Coronary artery (tissue), 2 donors: Measurements from ENCODE around the gene KCTD21.
"Not testable (repeated sequence)": the region's sequence is repeated elsewhere in the genome, so short reads cannot be mapped to it uniquely, and the experiment has no call there.

Experiments
- DNase-seq: peaks from one replicate; pipeline ENCODE4 v3.0.0-alpha.2; 2017; ENCODE audit warnings: low spot score
- H3K27ac ChIP-seq, 2 donors: fragments of 200-600 bp; sonication (generic); one replicate each; pipeline ENCODE4 v1.5.1; 2016 to 2019
- H3K4me3 ChIP-seq: fragments of 200-600 bp; sonication (generic); 2 replicates; pipeline ENCODE4 v1.5.1; 2016; ENCODE audit warnings: mild to moderate bottlenecking, moderate library complexity
- CTCF ChIP-seq: fragments of 200-600 bp; sonication (generic); IDR thresholded peaks from one replicate; pipeline ENCODE4 v1.5.1; 2019; ENCODE audit warnings: antibody characterized with exemption

The KCTD21 gene

GRCh38 chr11:78187366-78188285, 800 bp downstream of the KCTD21 start:
- Histone ChIP-seq H3K4me3 (peak overlapping the region; percentile 92), H3K27ac (peak overlapping the region; percentile 92 to 96)
- no peak for TF ChIP-seq CTCF
- DNase-seq: no peak

- Histone ChIP-seq H3K27ac (peak overlapping the region in 1 of 2 donors; percentile 13), H3K4me3 (no peak overlapping the region)
- no peak for TF ChIP-seq CTCF
- no peak for DNase-seq
These were observed 7.2 kb downstream of the KCTD21 start for GRCh38 chr11:78181185-78181584.

GRCh38 chr11:78180751-78181150, 7.7 kb downstream of the KCTD21 start:
- no peak for DNase-seq
- H3K27ac ChIP-seq: peak overlapping the region in 1 of 2 donors; percentile 13
- H3K4me3 ChIP-seq: no peak overlapping the region
- no peak for TF ChIP-seq CTCF

GRCh38 chr11:78179459-78180071, 8.9 kb downstream of the KCTD21 start:
- TF ChIP-seq CTCF: no peak
- peak overlapping the region; percentile 30 to 72 for H3K27ac ChIP-seq
- H3K4me3 ChIP-seq: no peak overlapping the region
- no peak for DNase-seq

- no peak for TF ChIP-seq CTCF
- DNase-seq: no peak
- Histone ChIP-seq H3K27ac (no peak overlapping the region), H3K4me3 (no peak overlapping the region)
These were observed 11.2 kb downstream of the KCTD21 start for GRCh38 chr11:78177216-78177615.

GRCh38 chr11:78176605-78177141, 11.8 kb downstream of the KCTD21 start:
- H3K27ac ChIP-seq: no peak overlapping the region
- no peak overlapping the region for H3K4me3 ChIP-seq
- TF ChIP-seq CTCF: no peak
- no peak for DNase-seq

- H3K27ac ChIP-seq, H3K4me3 ChIP-seq, DNase-seq: not testable (repeated sequence)
These were observed 12.6 kb downstream of the KCTD21 start for GRCh38 chr11:78175862-78176261.
